ENCODE data around the gene PRKACA.
A peak's percentile ranks its signal among the peaks of the same experiment; 100 is the strongest.
"Not testable (repeated sequence)": the region's sequence is repeated elsewhere in the genome, so short reads cannot be mapped to it uniquely, and the experiment has no call there.

The PRKACA gene

DNA sequence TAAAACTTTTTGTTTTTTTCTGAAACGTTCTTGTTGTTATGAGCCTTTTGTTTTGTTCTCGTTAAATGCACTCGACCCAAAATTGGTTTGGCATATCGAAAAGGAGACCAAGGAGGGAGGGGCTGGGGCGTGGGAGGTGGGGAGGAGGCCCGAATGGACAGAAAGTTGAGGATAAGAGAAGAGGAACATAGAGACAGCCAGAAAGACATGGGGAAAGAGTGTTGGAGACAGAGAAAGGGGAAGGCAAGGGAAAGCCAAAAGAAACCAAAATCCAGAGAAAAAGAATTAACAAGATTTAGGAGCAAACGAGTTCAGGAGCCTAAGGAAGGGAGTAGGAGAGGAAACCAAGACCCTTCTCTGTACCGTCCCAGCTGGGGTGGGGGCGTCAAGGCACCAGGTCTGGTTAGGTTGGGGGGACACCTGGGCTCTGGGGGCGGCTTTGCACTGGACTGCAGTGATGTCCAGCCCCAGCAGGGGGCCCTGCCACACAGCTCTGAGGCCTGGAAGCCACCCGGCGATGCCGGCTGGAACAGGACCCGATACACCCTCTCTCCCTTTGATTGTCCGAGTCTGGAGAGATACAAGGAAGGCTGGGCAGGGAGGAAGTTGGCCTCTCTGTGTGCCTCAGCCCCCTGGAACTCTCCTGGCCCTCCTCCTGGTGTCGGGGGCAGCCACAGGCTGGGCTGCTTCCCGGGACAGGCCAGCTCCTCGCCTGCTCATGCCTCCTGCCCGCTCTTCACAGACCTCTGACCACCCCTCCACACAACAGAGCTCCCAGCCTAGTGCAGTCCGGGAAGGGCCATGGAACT lies 30.4 kb upstream of the PRKACA start:
- peak; percentile 28 for DNase-seq

DNA sequence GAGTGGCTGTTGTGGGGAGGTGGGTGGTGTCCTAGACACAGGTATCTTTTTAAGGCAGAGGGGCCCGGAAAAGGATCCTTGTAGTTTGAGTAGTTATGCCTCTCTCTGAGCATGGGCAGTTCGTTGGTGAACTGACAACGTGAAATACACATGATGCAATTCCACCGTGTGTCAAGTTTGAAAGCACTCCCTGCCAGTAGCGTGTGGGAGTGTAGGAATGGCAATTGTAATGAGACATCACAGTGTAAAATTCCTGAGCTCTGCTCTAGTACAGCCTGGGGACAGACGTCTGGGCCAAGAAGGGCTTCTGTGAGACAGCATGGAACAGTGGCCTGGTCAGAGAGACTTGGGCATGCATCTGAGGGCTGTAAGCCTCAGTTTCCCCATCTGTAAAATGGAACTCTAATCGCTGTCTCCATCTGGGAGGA lies 29.2 kb upstream of the PRKACA start:
- DNase-seq, result no peak

DNA sequence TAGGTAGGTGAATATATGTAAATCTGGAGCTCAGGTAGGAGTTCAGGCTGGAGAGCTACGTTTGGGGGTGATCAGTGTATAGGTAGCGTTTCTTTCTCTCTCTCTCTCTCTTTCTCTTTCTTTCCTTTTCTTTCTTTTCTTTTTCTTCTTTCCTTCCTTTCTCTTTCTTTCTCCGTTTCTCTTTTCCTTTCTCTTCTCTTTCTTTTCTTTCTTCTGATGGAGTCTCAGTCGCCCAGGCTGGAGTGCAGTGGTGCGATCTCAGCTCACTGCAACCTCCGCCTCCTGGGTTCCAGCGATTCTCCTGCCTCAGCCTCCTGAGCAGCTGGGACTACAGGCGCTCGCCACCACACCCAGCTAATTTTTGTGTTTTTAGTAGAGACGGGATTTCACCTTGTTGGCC lies 28.6 kb upstream of the PRKACA start:
- DNase-seq, result not testable (repeated sequence)

DNA sequence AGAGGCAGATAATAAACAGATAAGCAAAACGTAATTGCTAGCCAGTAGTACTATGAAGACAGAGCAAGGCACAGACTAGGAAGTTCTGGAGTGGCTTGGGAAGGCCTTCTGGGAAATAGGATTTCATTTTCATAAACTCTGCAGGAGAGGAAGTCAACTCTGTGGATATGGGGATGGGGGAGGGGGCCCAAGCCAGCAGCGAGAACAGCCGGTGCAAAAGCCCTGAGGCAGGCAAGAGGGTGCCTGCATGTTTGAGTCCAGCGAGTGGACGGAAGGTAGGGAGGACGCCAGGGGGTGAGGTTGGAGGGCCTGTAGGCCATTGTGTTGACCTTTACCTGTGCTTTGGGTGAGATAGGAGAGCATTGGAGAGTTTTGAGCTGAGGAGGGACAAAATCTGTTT lies 27.8 kb upstream of the PRKACA start:
- DNase-seq, result no peak

DNA sequence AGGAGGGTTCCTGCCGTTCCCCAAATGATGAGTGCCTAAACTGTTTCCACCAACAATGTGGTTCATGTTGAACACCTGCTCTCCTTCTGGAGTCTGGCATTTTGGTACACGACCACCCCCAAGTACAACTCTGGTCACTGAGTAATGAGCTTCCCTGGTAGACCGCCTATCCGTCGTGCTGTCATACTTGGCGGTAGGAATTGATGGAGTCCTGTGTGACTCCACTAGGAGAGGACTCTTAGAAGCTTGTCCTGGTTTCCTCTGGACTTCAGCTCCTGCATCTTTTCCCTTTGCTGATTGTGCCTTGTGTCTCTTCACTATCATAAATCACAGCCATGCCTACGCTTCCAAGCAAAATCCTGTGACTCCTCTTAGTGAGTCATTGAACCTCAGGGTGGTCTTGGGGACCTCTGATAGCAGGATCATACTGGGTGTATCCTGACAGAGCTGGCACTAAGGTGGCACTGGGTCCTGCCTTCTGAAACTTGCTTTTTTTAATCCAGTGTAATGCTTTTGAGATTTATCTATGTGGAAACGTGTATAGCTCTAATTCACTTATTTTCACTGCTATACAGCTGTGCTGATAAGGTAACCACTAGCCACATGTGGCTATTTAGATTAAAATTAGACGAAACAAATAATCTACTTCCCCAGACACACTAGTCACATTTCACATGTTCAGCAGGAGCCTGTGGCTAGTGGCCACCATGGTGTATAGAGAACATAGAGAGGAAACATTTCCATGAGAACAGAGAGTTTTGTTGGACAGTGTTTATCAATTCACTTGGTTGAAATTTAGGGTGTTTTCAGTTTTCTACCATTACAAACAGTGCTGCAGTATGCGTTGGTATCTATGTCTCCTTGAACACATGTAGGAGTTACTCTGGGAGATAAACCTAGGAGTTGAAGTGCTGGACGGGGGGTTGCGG lies 25.0 kb upstream of the PRKACA start:
- DNase-seq, result no peak

DNA sequence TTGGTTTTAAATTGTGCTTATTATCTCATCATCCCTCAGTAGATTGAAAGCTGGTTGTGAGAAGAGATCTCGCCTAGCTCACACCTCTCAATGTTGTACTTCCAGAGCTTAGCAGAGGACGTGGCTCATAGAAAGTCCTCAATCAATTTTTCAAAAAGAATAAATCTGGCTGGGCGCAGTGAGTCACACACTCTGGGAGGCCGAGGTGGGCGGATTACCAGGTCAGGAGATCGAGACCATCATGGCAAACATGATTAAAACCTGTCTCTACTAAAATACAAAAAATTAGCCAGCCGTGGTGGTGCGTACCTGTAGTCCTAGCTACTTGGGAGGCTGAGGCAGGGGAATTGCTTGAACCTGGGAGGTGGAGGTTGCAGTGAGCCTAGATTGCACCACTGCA lies 23.5 kb upstream of the PRKACA start:
- DNase-seq, result no peak

DNA sequence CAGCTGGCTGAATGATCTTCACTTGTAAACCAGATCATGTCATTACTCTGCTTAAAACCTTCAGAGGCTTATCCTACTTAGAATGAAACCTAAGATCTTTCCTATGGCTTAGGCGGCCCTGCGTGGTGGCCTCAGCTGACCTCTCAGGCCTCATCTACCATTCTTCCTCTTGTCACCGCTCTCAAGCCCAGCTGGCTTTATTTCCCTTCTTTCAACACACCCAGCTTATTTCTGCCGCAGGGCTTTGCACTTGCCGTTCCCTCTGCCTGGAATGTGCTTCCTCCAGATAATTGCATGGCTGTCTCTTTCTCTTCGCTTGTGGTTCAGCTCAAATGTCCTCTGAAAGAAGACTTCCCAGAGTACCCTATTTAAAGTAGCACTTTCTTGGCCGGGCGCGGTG lies 22.4 kb upstream of the PRKACA start:
- no peak for DNase-seq

DNA sequence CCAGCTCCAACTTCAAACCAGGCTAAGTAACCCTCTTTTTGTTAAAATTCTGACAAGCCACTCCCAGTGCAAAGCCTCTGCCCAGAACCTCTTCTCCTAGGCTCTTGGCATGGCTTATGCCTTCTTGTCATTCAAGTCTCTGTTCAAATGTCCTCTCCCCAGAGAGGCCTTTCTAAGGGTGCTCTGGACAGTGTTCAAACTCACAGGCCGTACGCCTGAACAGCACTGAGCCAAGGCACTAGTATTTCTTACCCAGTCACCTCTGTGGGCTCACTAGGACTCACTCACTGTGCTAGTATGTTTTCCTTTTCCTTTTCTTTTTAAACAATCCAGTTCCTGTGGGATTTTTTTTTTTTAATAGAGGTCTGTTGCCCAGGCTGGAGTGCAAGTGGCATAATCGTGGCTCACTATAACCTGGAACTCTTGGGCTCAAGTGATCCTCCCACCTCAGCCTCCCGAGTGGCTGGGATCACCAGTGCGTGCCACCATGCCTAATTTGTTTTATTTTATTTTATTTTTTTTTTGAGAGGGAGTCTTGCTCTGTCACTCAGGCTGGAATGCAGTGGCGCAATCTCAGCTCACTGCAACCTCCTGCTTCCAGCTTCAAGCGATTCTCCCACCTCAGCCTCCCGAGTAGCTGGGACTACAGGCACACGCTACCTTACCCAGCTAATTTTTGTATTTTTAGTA lies 21.2 kb upstream of the PRKACA start:
- DNase-seq, result no peak

DNA sequence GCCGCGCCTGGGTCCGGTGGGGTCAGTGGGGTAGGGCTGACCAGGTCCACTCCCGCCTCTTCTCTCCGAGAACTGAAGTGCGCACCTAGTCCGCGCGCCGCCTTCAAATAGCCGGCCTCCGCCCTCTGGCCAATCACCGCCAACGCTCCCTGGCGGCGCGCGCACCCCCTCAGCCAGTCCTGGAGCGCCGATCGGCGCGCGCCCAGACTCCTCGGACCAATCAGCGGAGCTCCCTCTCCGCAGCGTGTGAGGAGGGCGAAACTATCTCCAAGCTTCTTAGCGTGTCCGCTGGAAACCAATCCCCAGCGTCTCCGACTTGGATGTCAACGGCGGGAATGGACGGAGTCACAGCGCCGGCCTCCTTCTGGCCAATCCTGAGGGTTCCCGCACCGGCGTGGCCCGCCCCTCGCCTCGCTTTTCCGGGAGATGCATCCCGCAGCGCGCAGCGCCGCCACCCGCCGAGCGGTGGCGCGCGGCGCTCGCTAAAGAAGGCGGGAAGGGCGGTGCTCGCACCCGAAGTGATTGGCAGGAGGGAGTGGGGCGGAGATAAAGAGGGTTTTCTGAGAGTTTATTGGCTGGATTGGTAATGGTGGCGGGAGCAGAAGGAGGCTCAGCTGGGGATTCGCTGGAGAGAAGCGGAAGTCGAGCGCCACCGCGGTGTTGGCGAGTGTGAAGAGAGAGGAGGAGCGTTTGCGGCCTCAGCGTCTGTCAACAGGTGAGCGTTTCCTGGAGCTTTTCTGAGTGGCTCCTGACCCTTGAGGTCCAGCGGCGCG lies 19.1 kb upstream of the PRKACA start, which contains the start of gene ASF1B:
Gene ASF1B (minus strand): TSS at position 81 of the 773 bp plus-strand sequence. CDS start 133 bp downstream, outside the sequence.
- DNase-seq, result peak; percentile 99

DNA sequence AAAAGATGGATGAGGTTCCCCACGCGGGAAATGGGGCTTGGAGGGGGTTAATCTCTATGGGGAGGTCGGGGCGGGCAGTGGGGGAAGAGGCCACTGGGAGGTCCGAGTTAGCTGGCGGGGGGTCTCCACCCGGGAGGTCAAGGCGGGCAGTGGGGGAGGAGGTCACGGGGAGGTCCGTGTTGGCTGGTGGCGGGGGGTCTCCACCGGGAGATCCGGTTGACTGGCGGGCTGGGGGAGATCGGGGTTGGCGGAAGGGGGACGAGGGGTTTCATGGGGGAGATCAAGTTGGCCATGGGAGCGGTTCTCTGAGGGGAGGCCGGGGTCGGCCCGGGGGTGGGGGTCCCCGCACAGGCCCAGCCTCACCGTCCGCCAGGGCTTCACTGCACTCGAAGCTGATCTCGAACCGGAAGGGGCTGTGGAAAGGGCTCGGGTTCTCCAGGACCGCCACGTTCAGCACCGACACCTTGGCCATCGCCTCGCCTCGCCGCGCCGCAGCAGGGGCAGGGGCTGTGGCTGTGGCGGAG lies 18.5 kb upstream of the PRKACA start:
- no peak for DNase-seq

DNA sequence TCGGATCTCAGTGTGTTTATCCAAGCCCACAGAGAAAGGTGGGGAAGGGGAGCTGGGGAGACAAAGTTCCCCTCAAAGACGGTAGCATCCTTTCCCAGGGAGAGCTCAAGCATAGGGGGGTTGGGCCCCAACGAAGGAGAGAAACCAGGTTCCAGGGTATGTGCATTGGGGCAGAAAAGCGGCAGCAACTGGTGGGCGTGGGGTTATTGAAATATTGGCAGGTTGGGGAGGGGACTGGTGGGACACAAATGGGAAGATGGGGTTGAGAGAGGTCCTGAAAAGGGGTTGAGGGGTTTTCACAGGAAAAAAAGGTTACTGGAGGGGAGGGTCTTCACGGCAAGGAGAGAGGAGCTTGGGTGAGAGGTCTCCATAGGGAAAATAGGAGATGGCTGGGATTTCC lies 17.8 kb upstream of the PRKACA start:
- DNase-seq, result no peak

DNA sequence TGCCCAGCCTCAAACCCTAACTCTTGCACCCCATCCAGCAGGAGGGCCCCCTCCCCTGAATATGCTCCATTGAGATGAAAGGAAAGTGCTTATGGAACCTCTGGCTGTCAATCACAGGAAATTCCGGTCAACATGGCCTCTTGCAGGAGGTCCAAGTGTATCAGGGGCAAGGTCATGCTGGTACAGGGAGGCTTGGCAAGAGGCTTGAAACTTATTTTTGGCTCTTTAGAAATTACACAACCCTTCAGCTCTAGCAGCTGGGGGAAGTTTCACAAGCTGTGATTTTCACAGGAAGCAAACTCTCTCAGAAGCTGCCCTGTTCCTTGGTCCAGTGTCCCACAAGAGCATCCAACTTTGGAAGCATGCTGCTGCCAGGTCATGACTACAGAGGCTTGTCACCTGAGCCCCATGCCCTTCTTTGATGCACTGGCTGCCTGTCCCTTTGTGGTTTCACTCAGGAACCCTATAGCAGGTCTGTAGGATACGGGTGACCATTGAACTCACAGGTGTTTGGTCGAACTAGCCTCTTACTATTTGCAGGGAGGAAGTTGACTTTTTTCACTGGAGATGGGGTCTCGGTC lies 10.5 kb upstream of the PRKACA start:
- no peak for DNase-seq

DNA sequence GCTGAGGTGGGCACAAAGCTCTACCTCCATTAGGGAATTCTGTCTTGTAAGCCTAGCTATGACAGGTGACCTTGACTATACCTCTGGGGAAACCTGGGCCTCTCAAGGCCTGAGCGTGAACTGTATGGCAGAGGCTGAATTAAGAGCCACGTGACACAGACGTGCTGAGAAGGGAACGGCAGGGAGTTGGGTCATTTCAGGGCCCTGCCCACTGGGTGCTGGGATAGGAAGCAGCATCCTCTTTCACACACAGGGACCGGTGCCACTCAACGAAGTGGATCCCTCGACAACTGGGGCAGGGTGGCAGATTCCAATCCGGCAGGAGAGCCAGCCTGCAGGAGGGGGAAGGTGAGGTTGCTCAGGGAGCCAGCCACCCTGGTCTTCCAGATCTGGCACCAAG lies 9.6 kb upstream of the PRKACA start:
- no peak for DNase-seq

DNA sequence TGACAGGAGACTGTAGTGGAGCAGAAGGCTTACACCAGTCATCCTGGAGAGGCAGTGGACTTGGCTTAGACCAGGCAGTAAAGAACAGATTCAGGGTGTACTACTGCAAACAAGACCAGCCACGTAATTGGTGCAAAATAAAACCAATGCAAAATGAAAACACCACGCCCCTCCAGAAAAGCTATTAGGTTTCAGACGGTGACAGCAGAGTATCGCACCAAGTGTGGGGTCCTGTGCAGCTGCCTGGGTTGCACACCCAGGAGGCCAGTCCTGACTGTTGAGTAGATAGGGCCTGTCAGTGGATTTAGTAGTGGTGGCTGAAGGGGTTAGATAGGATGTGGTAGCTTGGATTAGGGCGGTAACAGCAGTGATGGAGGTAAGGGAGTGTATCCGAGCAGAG lies 5.4 kb upstream of the PRKACA start:
- DNase-seq, result no peak

DNA sequence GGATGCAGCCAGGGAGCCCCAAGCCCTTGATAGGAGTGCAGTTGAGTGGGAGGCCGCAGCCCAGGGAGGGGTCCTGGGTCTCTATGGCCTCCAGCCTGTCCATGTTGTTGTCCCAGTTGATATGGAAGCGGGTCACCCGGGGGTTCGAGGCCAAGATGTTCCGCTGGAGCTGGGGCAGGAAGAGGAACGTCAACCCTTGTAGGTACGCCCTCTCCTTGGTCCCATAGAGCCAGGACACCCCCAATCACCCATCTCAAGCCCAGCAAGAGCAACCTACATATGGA lies 2.9 kb upstream of the PRKACA start:
- DNase-seq, result no peak

DNA sequence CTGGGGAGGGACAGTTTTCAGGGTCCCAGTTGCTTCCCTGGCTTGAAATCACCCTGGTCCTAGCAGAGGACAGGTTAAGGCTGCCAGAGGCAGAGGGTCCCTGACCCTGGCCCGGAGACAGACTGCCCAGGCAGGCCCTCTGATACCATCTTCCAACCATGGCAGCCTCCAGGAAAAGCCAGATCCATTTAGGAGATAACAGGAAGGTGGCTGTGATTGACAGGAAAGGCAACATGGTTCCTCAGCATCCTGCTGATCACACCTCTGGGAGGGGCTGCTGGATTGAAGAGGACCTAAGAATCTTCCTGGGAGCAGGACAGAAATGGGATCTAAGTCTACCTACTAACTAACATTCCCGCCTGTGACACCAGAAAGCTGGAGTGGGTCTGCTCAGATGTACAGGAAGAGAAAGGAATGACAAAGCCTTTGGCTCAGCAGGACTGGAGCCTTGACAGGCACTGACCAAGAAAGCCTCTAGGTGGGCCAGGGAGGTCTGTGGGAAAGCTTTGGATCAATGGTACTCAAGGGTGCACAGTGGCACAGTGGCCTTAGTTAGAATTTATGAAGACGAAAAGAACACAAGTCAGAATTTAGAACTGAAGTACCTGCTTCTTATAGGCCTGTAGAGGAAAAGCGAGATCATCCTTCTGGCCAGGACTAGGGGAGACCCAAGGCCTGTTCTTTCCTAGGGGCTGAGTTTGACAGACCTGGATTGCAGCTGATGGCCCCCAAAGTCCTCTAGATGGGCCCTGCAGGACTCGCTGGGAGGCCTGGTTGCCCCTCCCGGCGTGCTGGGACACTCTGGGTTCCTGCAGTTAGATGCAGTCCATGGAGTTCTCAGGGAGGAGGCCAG lies 2.3 kb upstream of the PRKACA start:
- no peak for DNase-seq

DNA sequence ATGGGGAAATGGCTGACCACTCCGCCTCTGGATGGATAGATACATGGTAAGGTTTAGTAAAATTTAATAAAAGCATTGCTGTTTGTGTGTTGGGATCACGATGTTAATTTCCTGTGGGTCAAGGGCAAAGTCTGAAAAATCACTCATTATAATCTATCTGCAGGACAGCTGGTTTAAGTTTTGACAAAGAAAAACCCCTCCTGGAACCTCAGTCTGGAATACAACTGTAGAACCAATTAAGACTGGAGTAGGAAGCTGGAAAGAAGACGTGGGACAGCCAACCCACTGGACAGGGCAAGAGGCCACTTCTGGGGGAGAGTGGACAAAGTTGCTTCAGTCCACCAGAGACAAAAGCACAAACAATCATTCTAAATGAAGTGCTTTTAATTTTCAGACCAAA lies 1.6 kb upstream of the PRKACA start:
- no peak for DNase-seq

DNA sequence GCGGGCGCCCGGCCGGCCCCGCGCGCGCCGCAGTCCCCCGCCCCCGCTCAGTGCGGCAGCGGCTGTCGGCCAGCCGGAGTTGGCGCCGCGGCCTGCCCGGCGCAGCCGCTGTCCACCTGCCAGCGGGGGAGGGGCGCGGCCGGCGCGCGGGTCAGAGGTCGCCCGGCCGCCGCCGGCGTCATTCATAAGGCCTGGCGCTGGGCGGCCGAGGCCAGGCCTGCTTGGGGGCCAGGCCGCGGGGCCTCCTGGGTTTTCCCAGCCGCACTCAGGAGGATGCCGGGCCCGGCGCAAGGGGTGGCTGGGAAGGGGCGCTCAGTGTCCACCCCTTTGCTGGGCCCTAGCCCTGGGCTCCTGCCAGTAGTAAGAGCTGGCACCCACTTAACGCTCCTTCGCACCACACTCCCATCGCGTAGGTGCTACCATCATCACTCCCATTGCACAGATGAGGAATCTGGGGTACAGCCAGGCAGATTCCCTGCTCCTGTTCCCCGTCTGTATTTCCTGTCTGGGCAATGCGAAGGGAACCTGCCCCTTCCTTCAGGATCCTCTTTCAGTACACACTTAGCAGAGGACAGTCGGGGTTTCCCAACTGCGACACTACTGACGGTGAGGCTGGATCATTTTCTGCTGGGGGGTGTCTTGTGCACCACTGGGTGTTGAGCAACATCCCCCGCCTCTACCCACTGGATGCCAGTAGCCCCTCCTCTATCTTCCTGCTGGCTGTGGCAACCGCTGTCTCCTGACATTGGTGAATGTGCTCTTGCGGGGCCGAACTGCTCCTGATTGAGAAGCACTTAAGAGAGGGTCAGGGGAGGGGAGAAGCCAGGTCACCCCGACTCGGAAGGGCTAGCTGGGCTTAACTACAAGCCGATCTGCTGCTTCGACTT lies 846 bp upstream of the PRKACA start:
- DNase-seq, result peak; percentile 57

DNA sequence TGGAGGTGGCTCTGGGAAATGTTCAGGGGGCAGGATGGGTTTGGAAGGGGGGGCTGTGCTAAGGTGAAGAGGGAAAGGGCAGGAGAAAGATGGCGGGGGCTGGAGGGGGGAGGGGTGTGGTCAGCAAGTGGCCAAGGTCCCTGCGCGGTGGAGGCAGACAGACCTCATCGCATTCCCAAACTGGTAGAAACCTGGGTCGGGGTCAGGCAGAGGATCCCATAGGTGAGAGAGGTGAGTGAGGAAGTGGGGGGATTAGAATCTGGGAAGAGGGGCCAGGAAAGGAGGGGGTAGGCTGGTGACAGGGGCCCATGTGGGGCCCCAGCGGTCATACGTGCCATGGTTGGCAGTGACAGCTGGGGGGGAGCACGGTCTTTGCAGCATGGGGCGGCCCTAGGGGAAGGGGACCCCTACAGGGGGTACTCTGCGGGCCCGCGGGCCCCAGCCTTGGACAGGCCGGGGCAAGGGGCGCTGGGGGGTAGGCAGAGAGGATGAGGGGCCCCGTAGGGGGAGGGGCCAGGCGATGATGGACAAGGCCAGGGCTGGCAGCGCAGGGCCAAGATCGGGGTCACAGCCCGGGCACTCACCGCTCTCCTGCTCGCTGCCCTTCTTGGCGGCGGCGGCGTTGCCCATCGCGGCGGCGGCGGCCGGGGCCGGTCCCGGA lies 514 bp downstream of the PRKACA start:
- peak; percentile 12 for DNase-seq

All from central memory CD4-positive, alpha-beta T cell (primary cell).